C4-2B (cell line): ENCODE data around the gene EMX2.
"Not testable (repeated sequence)": the region's sequence is repeated elsewhere in the genome, so short reads cannot be mapped to it uniquely, and the experiment has no call there.

ENCODE experiments used
- H3K27ac ChIP-seq: fragments of 450-650 bp; 2 replicates; pipeline ENCODE4 v1.5.1; 2017
- CTCF ChIP-seq: fragments of 450-650 bp; conservative IDR thresholded peaks from 2 replicates; pipeline ENCODE4 v1.5.1; 2017; ENCODE audit warnings: mild to moderate bottlenecking
- ZFX ChIP-seq: fragments of 450-650 bp; IDR thresholded peaks from 2 replicates; pipeline ENCODE4 v1.6.1; 2017

EMX2 gene

GRCh38 chr10:117502421-117503243, 39.9 kb upstream of the EMX2 start:
- no peak overlapping the region for H3K27ac ChIP-seq
- TF ChIP-seq ZFX (no peak), CTCF (no peak)

- TF ChIP-seq CTCF (no peak), ZFX (no peak)
These were observed 39.0 kb upstream of the EMX2 start for GRCh38 chr10:117503244-117504205.

GRCh38 chr10:117504562-117504961, 38.0 kb upstream of the EMX2 start:
- no peak overlapping the region for H3K27ac ChIP-seq
- TF ChIP-seq ZFX (no peak), CTCF (no peak)

More at GRCh38 chr10:117503244-117504205, 39.0 kb upstream of the EMX2 start:
- no peak overlapping the region for H3K27ac ChIP-seq

- H3K27ac ChIP-seq = not testable (repeated sequence)
These were observed 35.5 kb upstream of the EMX2 start for GRCh38 chr10:117507081-117507480.

GRCh38 chr10:117509573-117509972, 33.0 kb upstream of the EMX2 start:
- TF ChIP-seq ZFX (no peak), CTCF (no peak)
- no peak overlapping the region for H3K27ac ChIP-seq

- no peak for TF ChIP-seq CTCF
- no peak for TF ChIP-seq ZFX
- no peak overlapping the region for H3K27ac ChIP-seq
These were observed 30.8 kb upstream of the EMX2 start for GRCh38 chr10:117511601-117512390.

- no peak for TF ChIP-seq ZFX
- no peak for TF ChIP-seq CTCF
- no peak overlapping the region for H3K27ac ChIP-seq
These were observed 27.6 kb upstream of the EMX2 start for GRCh38 chr10:117514971-117515370.
